Right atrium auricular region (tissue), 2 donors: ENCODE results near the gene ADGRD2. TPM values are rescaled to one million over a fixed set of nuclear protein-coding genes. Genes with fewer than 3 reads are reported as not detected.
"Not testable (repeated sequence)": the region's sequence is repeated elsewhere in the genome, so short reads cannot be mapped to it uniquely, and the experiment has no call there.

Experiments
- DNase-seq: peaks from one replicate; pipeline ENCODE4 v3.0.0-alpha.2; 2019; ENCODE audit warnings: low spot score
- H3K27ac ChIP-seq, 2 donors: fragments of 200-600 bp; sonication (generic); 1 replicate in 1 of 2; 2 replicates in 1 of 2; pipeline ENCODE4 v1.5.1; 2016 to 2019
- H3K27me3 ChIP-seq, 2 donors: fragments of 200-600 bp; sonication (generic); one replicate each; pipeline versions ENCODE4 v1.5.1 to v1.6.0; 2017 to 2019
- H3K36me3 ChIP-seq: fragments of 200-600 bp; sonication (generic); one replicate; pipeline ENCODE4 v1.5.1; 2016
- H3K4me1 ChIP-seq, 2 donors: fragments of 200-600 bp; sonication (generic); one replicate each; pipeline versions ENCODE4 v1.5.1 to v1.6.0; 2017 to 2019
- H3K4me3 ChIP-seq, 2 donors: fragments of 200-600 bp; sonication (generic); 1 replicate in 1 of 2; 2 replicates in 1 of 2; pipeline ENCODE4 v1.5.1; 2017 to 2019; ENCODE audit warnings: mild to moderate bottlenecking in 1 of 2, moderate library complexity in 1 of 2
- H3K9me3 ChIP-seq, 2 donors: fragments of 200-600 bp; sonication (generic); one replicate each; pipeline ENCODE4 v1.5.1; 2019
- total RNA-seq, 2 donors: library from RNA; depleted of rRNA; stranded (reverse); fragments of >200 nt; gene quantifications; one replicate each; pipeline ENCODE4 v1.1.0, GENCODE V29; 2016
- TF ChIP-seq, protein P1 (sequence below), 2 donors: fragments of 200-600 bp; sonication (generic); IDR thresholded peaks; one replicate each; pipeline ENCODE4 v1.5.1; 2019; ENCODE audit warnings: antibody characterized with exemption in 2 of 2

ADGRD2 gene
- total RNA-seq, 2 donors from 2014 or later: not detected

DNA sequence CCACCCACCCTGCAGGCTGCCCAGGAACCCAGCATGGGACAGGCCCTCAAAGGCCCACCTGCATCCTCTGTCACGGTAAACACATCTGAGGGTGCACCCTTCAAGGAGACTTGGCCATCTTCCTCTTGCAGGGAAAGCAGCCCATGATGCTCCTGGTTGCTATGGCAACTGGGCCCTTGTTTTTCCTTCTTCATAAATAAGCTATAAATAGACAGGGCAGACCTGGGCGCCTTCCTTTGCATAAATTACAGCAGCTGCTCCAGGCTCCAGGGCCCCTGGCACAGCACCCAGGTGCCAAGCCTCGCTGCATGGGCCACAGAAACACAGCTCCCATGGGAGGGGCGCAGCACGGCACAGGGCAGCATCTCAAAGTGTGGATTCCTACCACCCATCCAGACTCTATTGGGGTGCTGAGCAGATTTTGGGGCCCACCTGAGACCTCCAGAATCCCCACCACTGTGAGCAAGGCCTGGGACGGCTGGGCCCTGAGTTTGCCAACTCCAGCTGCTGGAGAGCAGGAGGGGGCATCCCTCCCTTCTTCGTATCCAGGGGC lies 29.2 kb upstream of the ADGRD2 start:
- no peak for DNase-seq
- Histone ChIP-seq H3K4me1 (no peaks in the 10 kb centered on the region), H3K36me3 (no peaks in the 10 kb centered on the region), H3K4me3 (no peak overlapping the region), H3K27ac (no peak overlapping the region), H3K9me3 (no peaks in the 10 kb centered on the region), H3K27me3 (no peaks in the 10 kb centered on the region)
- TF ChIP-seq, protein P1, sequence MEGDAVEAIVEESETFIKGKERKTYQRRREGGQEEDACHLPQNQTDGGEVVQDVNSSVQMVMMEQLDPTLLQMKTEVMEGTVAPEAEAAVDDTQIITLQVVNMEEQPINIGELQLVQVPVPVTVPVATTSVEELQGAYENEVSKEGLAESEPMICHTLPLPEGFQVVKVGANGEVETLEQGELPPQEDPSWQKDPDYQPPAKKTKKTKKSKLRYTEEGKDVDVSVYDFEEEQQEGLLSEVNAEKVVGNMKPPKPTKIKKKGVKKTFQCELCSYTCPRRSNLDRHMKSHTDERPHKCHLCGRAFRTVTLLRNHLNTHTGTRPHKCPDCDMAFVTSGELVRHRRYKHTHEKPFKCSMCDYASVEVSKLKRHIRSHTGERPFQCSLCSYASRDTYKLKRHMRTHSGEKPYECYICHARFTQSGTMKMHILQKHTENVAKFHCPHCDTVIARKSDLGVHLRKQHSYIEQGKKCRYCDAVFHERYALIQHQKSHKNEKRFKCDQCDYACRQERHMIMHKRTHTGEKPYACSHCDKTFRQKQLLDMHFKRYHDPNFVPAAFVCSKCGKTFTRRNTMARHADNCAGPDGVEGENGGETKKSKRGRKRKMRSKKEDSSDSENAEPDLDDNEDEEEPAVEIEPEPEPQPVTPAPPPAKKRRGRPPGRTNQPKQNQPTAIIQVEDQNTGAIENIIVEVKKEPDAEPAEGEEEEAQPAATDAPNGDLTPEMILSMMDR (IDR thresholded peaks at IDR 0.05): no peak

DNA sequence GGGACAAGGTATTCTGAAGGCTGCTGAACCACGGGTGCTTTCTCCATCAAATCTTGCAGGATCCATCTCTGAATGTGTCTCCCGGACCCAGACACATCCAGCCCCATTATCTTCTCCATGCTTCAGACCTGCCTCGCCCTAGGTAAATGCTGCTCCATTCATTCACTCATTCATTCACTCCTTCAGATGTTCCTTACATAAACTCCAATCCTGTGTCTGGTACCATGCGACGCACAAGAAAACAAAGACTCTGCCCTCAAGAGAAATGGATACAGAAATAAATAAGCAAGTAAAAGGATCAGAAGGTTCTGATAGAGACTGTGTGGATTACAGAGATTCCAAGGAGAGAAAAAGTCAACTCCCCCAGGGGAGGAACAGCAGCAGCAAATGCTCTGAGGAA lies 27.1 kb upstream of the ADGRD2 start:
- H3K4me3 ChIP-seq: no peak overlapping the region
- H3K27ac ChIP-seq: no peak overlapping the region
- H3K27me3 ChIP-seq: no peaks in the 10 kb centered on the region
- TF ChIP-seq, protein P1 (IDR thresholded peaks at IDR 0.05): no peak
- H3K4me1 ChIP-seq: no peaks in the 10 kb centered on the region
- DNase-seq: no peak
- H3K36me3 ChIP-seq: no peaks in the 10 kb centered on the region
- no peaks in the 10 kb centered on the region for H3K9me3 ChIP-seq

DNA sequence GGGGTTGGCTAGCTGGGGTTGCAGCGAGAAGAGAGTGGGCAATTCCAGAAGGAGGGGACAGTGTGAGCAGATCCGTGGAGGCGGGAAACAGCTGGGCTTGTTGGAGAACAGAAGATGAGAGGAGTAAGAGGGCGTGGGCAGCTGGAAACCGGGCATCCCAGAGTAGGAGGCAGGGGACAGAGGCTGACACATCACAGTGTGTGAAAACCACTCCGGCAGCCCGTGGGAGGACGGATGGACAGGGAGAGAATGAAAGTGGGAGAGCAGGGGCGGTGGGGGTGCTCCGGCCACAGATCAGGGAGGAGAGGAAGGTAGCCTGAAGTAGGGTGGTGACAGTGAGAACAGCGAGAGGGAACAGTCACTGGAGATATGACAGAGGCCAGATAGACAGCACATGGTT lies 26.7 kb upstream of the ADGRD2 start:
- H3K9me3 ChIP-seq: no peaks in the 10 kb centered on the region
- no peaks in the 10 kb centered on the region for H3K36me3 ChIP-seq
- TF ChIP-seq, protein P1 (IDR thresholded peaks at IDR 0.05): no peak
- H3K27me3 ChIP-seq: no peaks in the 10 kb centered on the region
- H3K4me1 ChIP-seq: no peaks in the 10 kb centered on the region
- DNase-seq: no peak
- no peak overlapping the region for H3K27ac ChIP-seq
- H3K4me3 ChIP-seq: no peak overlapping the region

DNA sequence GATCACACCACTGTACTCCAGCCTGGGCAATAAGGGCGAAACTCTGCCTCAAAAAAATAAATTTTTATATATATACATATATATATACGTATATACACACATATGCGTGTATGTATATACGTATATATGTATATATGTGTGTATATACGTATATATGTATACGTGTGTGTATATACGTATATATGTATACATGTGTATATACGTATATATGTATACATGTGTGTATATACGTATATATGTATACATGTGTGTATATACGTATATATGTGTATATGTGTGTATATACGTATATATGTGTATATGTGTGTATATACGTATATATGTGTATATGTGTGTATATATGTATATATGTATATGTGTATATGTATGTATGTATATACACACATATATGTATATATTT lies 24.5 kb upstream of the ADGRD2 start:
- not testable (repeated sequence) for H3K27ac ChIP-seq, H3K36me3 ChIP-seq, H3K27me3 ChIP-seq, H3K4me1 ChIP-seq, H3K4me3 ChIP-seq, H3K9me3 ChIP-seq, DNase-seq

DNA sequence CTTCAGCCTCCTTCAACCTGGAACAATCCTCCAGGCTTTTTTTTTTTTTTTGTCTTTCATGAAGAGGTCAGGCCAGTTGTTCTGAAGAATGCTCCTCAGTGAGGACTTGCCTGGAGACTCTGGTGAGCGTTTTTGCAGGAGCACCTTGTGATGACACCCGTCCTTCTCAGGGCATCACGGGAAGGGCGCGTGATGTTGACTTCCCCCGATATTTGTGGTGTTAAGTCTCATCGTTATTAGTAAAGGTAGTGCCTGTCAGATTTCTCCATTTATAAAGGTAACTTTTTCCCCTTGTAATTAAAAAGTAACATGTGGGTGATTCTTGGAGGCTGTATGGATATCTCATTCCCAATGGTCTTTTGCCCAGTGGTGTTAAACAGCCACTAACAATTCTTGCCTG lies 23.9 kb upstream of the ADGRD2 start:
- DNase-seq: no peak
- Histone ChIP-seq H3K4me1 (no peaks in the 10 kb centered on the region), H3K4me3 (no peak overlapping the region), H3K27ac (no peak overlapping the region), H3K36me3 (no peaks in the 10 kb centered on the region), H3K9me3 (no peaks in the 10 kb centered on the region), H3K27me3 (no peaks in the 10 kb centered on the region)
- TF ChIP-seq, protein P1 (IDR thresholded peaks at IDR 0.05): no peak

DNA sequence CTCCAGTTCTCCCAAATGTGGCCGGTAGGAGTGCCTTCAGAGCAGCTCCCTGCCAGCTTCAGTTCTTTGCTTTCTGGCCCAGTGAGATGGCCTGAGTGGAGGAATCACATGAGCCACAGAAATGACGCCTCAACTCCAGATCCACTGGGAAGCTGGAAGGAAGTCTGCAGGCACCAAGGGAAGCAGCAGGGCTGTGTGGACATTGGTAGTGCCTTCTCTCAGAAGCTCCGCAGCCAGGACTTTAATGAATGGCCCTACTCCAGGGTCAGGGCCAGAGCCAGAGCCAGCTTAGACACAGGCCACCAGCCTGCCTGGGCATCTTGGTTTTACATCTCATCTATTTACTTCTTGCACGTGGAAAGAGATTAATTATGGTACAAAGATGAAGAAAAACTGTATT lies 23.0 kb upstream of the ADGRD2 start:
- TF ChIP-seq, protein P1 (IDR thresholded peaks at IDR 0.05): no peak

More for the DNA sequence above, 23.0 kb upstream of the ADGRD2 start:
- H3K27ac ChIP-seq: no peak overlapping the region
- H3K4me3 ChIP-seq: no peak overlapping the region
- no peaks in the 10 kb centered on the region for H3K9me3 ChIP-seq
- no peaks in the 10 kb centered on the region for H3K27me3 ChIP-seq
- H3K36me3 ChIP-seq: no peaks in the 10 kb centered on the region
- no peak for DNase-seq
- no peaks in the 10 kb centered on the region for H3K4me1 ChIP-seq
